Fibroblast of skin of left quadriceps (primary cell): ENCODE results near the gene MMGT1.
"Not testable (repeated sequence)": the region's sequence is repeated elsewhere in the genome, so short reads cannot be mapped to it uniquely, and the experiment has no call there.

Experiments
- DNase-seq, 2 experiments: peaks; one replicate each; pipeline ENCODE4 v3.0.0-alpha.2; 2013; ENCODE audit warnings: low read depth in 2 of 2

Gene MMGT1

GRCh38 chrX:135923353-135923752 is 50.4 kb downstream of the MMGT1 start:
- no peak for DNase-seq

- DNase-seq, result not testable (repeated sequence)
Observed at GRCh38 chrX:135920516-135920915, 53.3 kb downstream of the MMGT1 start.

GRCh38 chrX:135914404-135914803 is 59.4 kb downstream of the MMGT1 start:
- no peak for DNase-seq
